Dedifferentiated amniotic fluid mesenchymal stem cell (primary cell): ENCODE results near the gene SBNO2.
"Not testable (repeated sequence)": the region's sequence is repeated elsewhere in the genome, so short reads cannot be mapped to it uniquely, and the experiment has no call there.

Source experiments
- DNase-seq: peaks from one replicate; pipeline ENCODE4 v3.0.0-alpha.2; 2016; ENCODE audit errors: extremely low spot score

Gene SBNO2

GRCh38 chr19:1206150-1206863, 32.2 kb upstream of the SBNO2 start:
- DNase-seq, result no peak

GRCh38 chr19:1205114-1206099, 31.3 kb upstream of the SBNO2 start, which contains the start of gene STK11:
Gene STK11 (plus strand): TSS chr19:1205778. CDS start chr19:1206914, 1,136 bp downstream.
- DNase-seq, result peak; percentile 97

DNA sequence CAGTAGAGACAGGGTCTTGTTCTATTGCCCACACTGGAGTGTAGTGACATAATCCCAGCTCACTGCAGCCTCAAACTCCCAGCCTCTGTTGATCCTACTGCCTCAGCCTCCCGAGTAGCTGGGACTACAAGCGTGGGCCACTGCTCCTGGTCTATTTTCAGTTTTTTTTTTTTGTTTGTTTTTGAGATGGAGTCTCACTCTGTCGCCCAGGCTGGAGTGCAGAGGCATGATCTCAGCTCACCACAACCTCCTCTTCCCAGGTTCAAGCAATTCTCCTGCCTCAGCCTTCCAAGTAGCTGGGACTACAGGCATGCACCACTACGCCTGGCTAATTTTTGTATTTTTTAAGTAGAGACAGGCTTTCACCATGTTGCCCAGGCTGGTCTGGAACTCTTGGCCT, 26.5 kb upstream of the SBNO2 start:
- not testable (repeated sequence) for DNase-seq

DNA sequence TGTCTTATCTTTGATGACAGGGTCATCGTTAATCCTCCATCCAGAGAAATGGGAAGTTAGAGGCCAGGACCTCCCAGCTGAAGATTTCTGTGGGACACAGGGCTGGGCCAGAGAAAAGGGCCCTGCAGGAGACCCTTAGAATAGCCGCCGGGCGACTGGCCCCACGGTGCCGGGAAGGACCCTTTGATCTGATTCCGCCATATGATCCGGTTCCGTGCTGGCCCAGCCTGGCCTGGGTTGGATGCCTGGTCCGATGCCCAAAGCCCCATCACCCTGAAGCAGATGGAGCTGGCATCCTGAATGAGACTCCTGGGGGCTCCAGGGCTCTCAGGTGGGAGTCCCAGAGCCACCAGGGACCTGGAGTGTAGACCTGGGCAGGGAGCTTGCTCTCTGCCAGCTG, 25.5 kb upstream of the SBNO2 start:
- DNase-seq, result no peak

GRCh38 chr19:1189419-1189818, 15.4 kb upstream of the SBNO2 start:
- no peak for DNase-seq

- DNase-seq, result no peak
Measured at GRCh38 chr19:1183543-1184172, 9.6 kb upstream of the SBNO2 start.

- no peak for DNase-seq
Measured at GRCh38 chr19:1182727-1183126, 8.7 kb upstream of the SBNO2 start.

- no peak for DNase-seq
Measured at GRCh38 chr19:1182068-1182467, 8.0 kb upstream of the SBNO2 start.

DNA sequence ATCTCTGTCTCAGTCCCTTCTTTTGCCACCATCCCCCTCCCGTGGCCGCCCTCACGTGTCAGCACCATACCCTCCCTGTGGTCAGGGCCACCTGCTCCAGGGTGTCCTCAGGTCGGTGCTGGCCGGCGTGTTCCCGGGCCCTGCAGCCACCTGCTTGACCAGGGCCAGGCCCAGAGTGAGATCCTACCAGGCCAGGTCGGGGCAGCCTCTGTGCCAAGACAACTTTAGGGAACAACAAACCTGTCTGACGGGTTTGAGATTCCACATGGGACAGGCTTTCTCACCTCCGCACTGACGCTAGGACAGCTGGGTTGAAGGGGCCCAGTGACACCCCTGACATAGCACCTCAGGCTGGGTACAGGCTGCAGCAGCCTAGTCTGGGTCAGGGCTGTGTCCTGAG, 7.5 kb upstream of the SBNO2 start:
- DNase-seq, result no peak

DNA sequence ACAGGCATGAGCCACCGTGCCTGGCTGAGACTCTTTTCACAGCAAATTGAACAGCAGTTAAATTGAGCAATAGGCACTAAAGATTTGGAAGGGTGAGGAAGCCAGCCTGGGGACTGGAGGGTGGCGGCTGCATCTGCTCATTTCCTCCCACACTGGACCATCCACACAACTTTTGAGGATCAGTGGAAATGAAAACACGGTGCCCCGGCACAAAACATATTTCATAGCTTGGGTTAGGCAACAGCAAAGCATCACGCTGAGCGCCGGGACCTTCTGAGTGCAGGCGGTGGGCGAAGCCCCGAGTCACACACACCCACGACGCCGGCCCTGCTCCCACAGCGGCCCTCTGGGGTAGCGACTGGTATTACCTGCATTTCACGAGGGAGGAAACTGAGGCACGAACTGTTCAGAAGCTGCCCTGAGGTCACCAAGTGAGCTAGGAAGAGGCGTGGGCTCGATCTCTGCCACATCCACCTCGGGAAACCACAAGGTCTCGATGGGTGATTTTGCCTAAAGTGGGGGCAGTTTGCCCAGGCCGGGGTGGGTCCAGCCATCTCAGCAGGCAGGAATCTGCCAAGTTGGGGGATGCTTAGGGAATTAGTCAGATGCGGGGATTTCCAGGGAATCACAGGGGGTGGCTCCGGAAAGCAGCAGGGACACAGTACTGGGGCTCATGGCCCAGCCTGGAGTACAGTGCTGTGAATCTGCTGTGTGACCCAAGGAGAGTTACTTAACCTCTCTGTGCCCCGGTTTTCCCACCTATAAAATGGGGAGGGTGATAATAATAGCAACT, 3.5 kb upstream of the SBNO2 start:
- DNase-seq, result peak; percentile 93

DNA sequence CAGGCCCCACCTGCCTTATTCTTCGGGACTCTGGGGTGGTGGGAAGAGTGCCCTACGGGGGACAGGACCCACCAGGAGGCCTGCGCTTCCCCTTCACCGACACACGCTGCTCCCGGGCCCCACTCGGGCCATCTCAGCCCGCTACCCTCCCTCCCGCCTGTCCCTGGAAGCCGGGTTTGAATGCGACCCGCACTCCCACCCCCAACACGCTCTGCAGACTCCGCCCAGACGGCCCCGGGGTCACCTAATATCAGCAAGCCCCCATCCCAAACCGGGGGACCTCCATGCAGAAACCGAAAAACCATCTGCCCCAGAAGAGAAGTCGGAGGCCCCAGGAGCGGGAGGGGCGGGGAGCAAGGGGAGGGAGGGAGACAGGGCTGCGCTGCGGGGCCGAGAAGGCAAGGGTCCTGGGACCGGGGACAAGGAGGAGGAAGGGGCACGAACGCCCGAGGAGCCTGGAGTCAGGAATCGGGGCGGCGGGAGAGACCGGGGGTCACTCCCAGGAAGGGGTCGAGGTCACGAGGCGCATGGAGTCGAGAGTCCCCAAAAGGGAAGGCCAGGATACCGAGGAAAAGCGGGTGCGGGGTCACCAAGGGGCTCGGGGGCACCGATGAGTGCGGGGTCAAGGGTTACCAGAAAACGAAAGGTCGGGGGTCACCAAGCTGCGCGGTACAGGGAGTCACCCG, 766 bp downstream of the SBNO2 start:
- DNase-seq, result no peak

DNA sequence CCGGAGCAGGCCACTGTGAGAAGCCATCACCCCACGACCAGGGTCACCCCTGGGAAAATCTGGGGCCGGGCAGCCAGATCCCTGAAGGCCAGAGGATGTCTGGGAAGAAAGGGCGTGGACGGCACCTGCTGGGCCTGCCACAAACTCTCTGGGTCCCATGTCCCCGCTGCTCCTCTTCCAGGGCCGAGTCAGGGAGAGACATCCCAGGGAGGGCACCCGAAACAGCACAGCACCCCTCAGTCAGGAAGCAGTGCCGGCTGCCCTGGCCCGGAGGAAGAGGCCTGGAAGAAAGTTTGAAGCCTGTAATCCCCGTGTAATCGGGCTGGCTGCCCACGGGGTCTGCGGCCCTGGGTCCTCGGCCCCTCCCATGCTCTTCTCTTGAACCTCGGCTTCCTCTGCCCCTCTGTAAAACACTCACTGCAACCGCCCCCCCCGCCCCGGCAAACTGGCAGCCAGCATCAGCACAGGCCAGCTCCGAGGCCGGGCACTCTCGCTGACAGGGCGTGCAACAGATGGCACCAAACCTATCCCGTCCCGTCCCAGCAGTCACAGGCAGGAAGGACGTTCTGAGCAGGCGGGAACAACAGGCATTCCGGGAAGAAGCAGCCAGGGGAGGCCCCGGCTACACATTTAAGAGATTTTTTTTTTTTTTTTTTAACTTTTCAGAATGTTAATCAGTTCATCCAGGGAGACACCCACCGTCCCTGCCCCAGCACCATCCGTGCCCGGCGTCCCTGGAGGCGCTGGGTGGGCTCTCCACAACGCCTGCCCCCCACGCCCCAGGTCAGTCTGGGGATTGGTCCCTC, 1.5 kb downstream of the SBNO2 start:
- DNase-seq, result peak; percentile 60

DNA sequence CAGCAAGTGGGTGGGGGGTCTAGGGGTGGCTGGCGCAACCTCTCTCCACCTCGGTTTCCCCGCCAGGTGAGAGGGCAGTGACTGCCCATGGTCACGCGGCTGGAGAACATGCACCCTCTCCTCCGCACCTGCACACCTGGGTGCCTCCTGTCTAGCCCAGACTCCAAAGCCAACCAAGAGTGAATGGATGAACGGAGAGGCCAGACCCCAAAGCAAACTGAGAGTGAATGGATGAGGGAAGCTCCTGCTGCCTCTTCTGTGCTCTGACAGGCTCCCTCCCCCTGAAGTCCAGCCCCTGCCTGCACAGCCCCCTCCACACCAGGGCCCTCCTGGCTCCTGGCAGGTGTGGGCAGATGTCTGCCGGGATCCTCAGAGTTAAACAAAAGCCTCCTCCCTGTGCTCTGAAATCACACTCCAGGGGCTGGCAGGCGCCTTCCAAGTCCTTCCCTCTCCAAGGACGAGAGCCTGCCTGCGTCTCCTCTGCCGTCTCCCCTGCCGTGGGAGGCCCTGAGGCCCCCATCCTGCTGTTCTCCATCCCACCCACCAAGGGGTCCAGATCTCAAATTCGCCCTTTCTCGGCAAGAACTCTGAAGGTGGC, 2.2 kb downstream of the SBNO2 start:
- DNase-seq, result no peak

DNA sequence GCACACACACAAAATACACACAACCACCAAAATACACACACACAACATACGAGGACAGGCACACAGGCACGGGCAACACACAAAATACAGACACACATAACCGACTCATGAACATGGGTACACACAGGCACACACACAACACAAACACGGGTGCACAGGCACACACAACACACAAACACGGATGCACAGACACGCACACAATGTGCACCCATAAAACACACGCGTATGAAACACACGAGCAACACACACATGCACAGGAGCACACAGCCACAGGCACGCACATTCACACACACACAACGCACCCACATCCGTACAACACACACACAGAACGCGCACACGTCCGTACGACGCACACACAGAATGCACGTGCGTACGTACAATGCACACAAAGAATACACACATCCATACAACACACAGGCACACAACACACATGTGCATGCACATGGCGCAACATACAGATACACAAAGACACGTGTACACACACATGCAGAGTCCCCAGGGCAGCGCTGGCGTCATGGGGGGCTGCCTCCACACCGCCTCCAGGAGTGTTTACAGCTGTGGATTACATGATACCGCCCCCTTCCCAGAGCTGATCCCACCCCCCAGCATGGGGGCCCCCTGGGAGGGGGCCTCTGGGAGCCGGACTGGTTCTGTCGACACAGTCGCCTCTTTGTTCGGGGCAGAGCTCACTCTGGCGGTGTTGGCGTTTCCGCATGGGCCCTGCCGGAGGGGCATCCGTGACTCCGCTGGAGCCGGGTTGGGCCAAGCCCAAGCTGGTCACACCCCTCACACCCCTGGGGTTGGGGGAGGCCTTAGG, 2.9 kb downstream of the SBNO2 start:
- no peak for DNase-seq

- no peak for DNase-seq
Measured at GRCh38 chr19:1169921-1170885, 3.9 kb downstream of the SBNO2 start.

DNA sequence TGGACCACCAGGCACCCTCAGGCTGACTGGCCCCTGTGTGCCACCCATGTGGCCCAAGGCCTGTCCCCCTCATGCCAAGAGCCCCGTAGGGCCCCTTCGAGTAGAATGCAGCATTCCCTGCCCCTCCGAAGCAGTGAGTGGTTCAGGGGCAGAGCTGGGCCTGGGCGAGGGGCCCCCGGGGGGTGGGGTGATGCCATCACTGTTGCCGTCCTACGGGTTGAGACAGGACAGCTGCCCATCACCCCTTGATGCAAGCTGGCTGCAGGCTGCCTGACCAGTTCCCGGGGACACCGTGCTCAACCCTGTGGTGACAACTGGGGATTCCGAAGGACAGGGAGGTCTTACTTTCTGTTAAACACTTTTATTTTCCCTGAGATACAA, 4.7 kb downstream of the SBNO2 start:
- no peak for DNase-seq

DNA sequence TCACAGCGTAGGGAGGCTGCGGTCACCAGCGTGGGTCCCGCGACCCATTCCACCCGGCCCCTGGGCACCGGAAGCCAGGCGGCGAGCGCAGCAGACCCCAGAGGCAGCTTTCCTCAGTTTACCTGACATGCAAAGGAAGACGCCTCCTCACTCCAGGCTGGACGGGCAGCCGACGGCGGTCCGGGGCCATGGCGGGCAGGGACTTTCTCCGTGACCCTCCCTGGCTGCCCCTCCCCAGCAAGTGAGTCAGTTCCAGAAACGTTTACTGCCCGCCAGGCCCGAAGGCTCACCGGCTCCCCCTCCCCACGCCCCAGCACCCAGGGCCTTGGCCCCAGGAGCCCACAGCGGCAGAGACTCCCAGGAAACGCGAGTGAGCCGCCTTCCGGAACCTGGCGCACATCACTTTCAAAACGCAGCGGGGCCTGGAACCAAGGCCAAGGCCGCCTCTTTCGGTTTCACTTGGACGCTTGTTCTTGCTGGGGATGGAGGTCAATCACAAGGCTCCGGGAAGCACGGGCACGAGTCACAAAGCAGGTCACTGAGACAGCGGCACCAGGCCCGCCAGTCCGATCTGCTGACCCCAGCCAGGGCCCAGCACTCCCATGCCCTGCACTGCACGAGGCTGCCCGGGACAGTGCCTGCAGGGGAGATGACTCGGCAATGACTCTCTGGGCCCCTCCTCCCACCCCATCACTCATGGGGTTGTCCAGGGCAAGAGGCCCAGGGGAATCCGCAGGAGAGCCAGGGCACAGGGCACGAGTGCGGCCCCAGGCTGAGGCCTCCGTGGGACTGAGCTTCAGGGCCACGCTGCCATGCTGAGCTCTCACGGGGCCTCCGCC, 5.3 kb downstream of the SBNO2 start:
- DNase-seq, result no peak
